Astrocyte of the spinal cord (primary cell): ENCODE measurements around the gene WFDC10B.
"Not testable (repeated sequence)": the region's sequence is repeated elsewhere in the genome, so short reads cannot be mapped to it uniquely, and the experiment has no call there.

Experiments
- DNase-seq: peaks from one replicate; pipeline ENCODE4 v3.0.0; 2011; ENCODE audit warnings: low read depth, low spot score
- H3K4me3 ChIP-seq: 2 replicates; pipeline ENCODE4 v1.5.1; 2011; ENCODE audit warnings: low read depth, mild to moderate bottlenecking, low read length, moderate library complexity
- CTCF ChIP-seq: IDR thresholded peaks from 2 replicates; pipeline ENCODE4 v1.5.1; 2012; ENCODE audit warnings: low read depth, mild to moderate bottlenecking, low read length, inconsistent platforms
- in situ Hi-C: cut with HindIII; loops from 2 replicates; pipeline ENCODE4 v1.10.0; 2017; ENCODE audit warnings: low sequenced_read_pairs

Gene WFDC10B

GRCh38 chr20:45701104-45701503 is 3.7 kb downstream of the WFDC10B start:
- H3K4me3 ChIP-seq = no peak overlapping the region
- in situ Hi-C loops = no loop called here
- TF ChIP-seq CTCF = no peak
- no peak for DNase-seq

DNA sequence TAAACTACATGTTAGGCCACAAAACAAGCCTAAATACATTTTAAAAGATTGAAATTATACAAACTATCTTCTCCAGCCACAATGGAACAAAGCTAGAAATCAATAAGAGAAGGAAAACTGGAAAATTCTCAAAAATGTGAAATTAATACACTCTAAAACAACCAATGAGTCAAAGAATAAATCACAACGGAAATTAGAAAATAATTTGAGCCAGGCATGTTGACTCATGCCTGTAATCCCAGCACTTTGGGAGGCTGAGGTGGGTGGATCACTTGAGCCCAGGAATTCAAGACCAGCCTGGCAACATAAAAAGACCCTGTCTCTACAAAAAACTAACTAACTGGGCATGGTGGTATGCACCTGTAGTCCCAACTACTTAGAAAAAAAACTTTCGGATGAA is 9.3 kb downstream of the WFDC10B start:
- no peak for DNase-seq

DNA sequence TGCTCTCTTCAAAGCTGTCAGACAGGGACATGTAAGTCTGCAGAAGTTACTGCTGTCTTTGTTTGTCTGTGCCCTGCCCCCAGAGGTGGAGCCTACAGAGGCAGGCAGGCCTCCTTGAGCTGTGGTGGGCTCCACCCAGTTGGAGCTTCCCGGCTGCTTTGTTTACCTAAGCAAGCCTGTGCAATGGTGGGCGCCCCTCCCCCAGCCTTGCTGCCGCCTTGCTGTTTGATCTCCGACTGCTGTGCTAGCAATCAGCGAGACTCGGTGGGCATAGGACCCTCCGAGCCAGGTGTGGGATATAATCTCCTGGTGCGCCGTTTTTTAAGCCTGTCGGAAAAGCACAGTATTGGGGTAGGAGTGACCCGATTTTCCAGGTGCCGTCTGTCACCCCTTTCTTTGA is 11.5 kb downstream of the WFDC10B start:
- in situ Hi-C loops, H3K4me3 ChIP-seq, DNase-seq: not testable (repeated sequence)

More for the DNA sequence above, 9.3 kb downstream of the WFDC10B start:
- no peak overlapping the region for H3K4me3 ChIP-seq
- in situ Hi-C loops = no loop called here
- no peak for TF ChIP-seq CTCF

DNA sequence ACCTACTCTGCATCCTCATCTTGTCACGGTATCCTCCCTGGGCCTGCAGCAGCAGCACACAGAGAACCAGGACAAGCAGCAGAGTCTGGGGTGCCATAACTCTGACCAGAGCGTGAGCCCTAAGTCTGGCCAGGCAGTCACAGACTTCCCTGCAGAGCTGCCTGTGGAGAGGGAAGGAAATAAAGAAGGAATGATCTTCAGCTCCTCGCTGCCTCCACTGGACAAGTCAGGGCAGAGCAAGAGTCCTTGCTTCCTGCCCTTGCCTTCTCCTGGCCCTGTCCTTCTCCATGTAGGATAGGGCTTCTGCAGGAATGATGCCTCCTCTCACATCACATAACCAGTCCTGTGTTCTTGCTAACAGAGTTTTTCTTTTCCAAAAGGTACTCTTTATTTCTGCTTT is 18.9 kb downstream of the WFDC10B start:
- H3K4me3 ChIP-seq = no peak overlapping the region
- in situ Hi-C loops = no loop called here
- TF ChIP-seq CTCF = peak; percentile 6
- no peak for DNase-seq

DNA sequence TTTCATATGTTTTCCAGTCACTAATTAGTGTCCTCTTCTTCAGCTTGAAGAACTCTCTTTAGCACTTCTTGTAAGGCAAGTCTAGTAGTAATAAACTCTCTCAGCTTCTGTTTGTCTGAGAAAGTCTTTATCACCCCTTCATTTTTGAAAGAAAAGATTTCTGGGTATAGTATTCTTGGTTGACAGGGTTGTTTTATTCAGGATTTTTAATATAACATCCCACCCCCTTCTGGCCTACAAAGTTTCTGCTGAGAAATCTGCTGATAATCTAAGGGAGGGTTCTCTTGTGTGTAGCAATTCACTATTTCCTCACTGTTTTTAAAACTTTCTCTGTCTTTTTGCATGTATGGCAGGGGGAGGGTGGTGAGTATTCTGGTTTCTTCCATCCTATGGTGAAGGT is 25.2 kb downstream of the WFDC10B start:
- no peak for TF ChIP-seq CTCF
- DNase-seq = no peak
- in situ Hi-C loops = no loop called here
- no peak overlapping the region for H3K4me3 ChIP-seq

GRCh38 chr20:45672765-45673164 is 32.1 kb downstream of the WFDC10B start:
- in situ Hi-C loops = no loop called here

DNA sequence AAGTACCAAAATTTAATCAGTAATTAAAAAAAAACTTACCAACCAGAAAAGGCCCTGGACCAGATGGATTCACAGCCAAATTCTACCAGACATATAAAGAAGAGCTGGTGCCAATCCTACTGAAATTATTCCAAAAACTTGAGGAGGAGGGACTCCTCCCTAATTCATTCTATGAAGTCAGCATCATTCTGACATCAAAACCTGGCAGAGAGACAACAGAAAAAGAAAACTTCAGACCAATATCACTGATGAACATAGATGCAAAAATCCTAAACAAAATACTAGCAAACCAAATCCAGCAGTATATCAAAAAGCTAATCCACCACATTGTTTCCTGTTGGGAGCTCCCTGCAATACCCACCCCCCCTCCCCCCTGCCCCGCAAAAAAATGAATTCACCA is 34.7 kb downstream of the WFDC10B start, which contains the start of gene WFDC11:
TSS of gene WFDC11 (minus strand) at position 101 of the 400 bp plus-strand sequence. CDS start 19,639 bp downstream, outside the sequence.
- no peak for TF ChIP-seq CTCF
- no peak for DNase-seq
- H3K4me3 ChIP-seq = no peak within 1 kb of the TSS
- in situ Hi-C loops = no loop called here

More at GRCh38 chr20:45672765-45673164, 32.1 kb downstream of the WFDC10B start:
- TF ChIP-seq CTCF = no peak
- DNase-seq = no peak
- no peak overlapping the region for H3K4me3 ChIP-seq

GRCh38 chr20:45657038-45657437 is 47.8 kb downstream of the WFDC10B start:
- DNase-seq, in situ Hi-C loops: not testable (repeated sequence)

DNA sequence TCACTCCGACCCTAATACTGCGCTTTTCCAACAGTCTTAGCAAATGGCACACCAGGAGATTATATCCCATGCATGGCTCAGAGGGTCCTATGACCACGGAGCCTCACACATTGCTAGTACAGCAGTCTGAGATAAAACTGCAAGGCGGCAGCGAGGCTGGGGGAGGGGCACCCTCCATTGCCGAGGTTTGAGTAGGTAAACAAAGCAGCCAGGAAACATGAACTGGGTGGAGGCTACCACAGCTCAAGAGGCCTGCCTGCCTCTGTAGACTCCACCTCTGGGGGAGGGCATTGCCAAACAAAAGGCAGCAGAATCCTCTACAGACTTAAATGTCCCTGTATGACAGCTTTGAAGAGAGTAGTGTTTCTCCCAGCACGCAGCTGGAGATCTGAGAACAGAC is 53.1 kb downstream of the WFDC10B start:
- H3K4me3 ChIP-seq, in situ Hi-C loops, DNase-seq: not testable (repeated sequence)

More at GRCh38 chr20:45657038-45657437, 47.8 kb downstream of the WFDC10B start:
- H3K4me3 ChIP-seq = not testable (repeated sequence)
